Renal pelvis (tissue), 4 donors: ENCODE measurements around the gene SLC2A13. TPM values are rescaled to one million over a fixed set of nuclear protein-coding genes. Genes with fewer than 3 reads are reported as not detected.
"Not testable (repeated sequence)": the region's sequence is repeated elsewhere in the genome, so short reads cannot be mapped to it uniquely, and the experiment has no call there.

Experiments
- DNase-seq: peaks from one replicate; pipeline ENCODE4 v3.0.0-alpha.2; 2013
- polyA plus RNA-seq, 3 donors: library from polyadenylated mRNA; unstranded; fragments of 120-200 nt; gene quantifications; one replicate each; pipeline ENCODE4 v1.2.1, GENCODE V29; 2013; ENCODE audit not compliant: insufficient read length in 3 of 3

The SLC2A13 gene
- polyA plus RNA-seq, 3 donors = 10.7 to 11.7 (median 11.6) TPM

DNA sequence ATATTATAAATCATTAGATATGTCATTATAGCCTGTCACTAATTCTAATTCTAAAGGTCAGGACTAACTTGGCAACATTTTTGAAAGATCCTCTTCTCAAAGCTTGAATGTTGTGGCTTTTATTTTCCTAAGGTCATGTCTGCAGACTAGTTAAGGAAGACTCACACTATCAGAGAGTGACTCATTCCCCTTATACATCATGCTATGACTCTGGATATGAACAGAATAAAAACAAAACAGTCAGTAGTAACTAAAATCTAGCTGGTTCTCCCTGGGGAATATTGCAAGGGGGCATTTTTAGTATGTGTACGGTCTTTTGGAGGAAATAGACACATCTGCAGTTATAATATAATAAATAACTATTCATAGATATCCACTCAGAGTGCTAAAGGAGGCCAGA is 170.6 kb downstream of the SLC2A13 start:
- DNase-seq = no peak

DNA sequence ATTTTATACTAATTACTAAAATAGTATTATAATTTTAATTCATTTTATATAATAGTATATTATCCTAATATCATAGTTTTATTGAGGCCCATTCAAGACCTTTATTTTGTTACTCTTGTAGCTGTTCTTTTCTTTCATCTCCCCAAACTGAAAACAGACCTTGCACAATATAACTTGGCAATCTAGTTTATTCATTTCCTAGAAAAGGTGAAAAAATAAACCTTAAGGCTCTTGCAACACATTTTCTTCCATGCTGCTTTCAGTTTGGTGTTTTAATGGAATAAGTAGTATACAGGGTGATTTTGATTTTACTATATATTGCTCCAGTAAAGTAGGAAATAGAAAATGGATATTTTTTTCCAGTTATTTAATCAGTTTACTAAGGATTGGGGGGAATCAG is 174.0 kb downstream of the SLC2A13 start:
- DNase-seq = no peak

DNA sequence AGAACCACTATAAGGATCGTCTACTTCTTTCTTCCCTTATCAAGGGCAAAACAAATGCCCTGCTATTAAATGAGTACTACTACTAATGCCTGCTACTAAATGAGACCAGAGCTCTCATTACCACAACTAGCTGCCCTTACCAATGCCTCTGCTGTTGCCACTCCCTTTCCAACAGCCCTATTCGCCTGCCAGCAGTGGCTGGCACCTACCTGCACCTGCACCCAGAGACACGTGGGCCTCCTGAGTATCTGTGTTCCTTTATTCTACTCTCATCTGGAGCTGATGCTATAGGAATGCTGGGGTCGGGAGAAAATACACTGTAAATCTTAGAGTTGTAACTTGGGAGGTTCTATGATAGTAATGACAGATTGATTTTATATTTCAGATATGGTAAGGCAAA is 174.7 kb downstream of the SLC2A13 start:
- DNase-seq = no peak

GRCh38 chr12:39930101-39930500 is 175.8 kb downstream of the SLC2A13 start:
- no peak for DNase-seq

GRCh38 chr12:39928181-39928899 is 177.5 kb downstream of the SLC2A13 start:
- no peak for DNase-seq

DNA sequence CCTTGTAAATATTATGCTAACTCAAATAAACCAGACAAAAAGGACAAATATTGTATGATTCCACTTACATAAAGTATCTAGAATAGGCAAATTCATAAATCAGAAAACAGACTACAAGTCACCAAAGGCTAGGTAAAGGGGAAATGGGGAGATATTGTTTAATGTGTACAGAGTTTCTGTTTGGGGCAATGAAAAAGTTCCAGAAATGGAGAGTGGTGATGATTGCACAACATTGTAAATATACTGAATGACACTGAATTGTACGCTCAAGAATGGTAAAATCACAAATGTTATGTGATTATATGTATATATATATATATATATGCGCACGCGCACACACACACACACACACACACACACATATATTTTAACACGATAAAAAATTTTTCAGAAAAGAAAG is 182.5 kb downstream of the SLC2A13 start:
- DNase-seq = no peak

GRCh38 chr12:39922598-39922997 is 183.3 kb downstream of the SLC2A13 start:
- DNase-seq = not testable (repeated sequence)

GRCh38 chr12:39920647-39921046 is 185.2 kb downstream of the SLC2A13 start:
- no peak for DNase-seq

- DNase-seq = no peak
Measured at GRCh38 chr12:39920222-39920621, 185.7 kb downstream of the SLC2A13 start.

- no peak for DNase-seq
Measured at GRCh38 chr12:39919790-39920189, 186.1 kb downstream of the SLC2A13 start.

DNA sequence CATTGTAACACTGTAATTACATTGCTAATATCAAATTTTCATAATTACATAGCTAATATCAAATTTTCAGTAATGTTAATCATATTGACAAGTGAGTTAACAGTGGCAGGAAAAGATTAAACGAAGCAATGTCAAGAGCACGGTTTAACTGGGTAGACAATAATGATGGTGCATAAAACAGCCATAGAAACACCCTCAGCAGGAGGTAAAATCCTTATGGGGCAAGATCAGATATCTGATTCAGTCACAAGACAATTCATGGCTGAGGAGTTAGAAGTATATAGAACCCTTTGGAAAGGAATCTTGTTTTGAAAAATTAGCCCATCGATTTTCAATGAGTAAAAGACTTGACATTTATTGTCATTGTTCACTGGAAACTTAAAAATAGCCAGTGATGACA is 190.6 kb downstream of the SLC2A13 start:
- DNase-seq = no peak

DNA sequence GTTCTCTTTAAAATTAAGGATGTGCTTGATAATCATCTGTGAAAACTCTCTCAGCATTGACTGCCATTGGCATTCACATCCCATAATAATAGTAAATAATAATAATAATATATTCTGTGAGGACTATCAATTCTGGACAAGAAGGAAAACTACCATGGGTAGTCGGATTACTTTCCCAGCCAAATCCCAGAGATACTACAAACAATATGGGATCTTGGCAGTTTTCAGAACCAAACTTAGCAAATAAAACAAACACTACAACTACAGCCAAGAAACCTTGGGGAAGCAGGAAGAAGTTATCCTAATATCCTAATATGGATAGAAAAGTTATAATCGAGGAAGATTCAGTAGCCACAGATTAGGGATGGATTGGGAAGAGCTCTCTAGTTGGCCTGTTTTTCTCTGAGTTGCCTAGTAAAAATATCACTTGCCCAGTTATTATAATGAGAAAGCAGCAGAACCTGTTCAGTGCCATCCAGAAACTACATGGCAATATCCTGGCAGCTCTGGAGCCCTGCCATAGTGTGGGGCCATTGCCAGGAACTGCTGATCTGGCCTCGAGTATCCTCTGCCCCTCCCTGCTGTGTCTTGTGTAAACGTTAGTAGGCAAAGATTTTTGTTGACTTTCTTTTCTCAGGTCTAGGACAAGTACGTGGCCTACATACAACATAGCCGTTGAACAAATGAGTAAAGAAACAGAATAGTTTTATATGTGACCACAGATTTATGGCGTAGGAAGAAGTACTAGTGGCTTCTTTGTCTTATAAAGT is 193.5 kb downstream of the SLC2A13 start:
- DNase-seq = no peak

- DNase-seq = no peak
Measured at GRCh38 chr12:39906237-39906636, 199.6 kb downstream of the SLC2A13 start.

GRCh38 chr12:39905152-39905551 is 200.7 kb downstream of the SLC2A13 start:
- DNase-seq = no peak

DNA sequence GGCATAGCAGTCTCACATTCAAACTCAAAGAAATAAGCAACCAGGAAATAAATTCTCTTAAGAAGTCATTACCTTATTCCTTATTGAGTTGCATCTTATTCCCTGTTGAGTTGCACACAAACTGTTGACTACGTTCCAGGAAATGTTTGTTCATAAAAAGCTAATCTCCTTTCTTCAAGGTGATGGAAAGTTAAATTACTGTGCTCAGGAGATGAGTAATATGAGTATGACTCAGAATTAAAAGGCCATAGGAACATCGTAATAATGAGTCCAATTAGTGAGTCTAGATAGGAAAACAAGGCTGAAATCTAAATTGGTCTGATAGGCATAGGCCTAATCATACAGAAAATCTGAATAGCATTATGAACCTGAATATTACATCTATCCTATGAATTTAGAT is 203.1 kb downstream of the SLC2A13 start:
- DNase-seq = no peak

DNA sequence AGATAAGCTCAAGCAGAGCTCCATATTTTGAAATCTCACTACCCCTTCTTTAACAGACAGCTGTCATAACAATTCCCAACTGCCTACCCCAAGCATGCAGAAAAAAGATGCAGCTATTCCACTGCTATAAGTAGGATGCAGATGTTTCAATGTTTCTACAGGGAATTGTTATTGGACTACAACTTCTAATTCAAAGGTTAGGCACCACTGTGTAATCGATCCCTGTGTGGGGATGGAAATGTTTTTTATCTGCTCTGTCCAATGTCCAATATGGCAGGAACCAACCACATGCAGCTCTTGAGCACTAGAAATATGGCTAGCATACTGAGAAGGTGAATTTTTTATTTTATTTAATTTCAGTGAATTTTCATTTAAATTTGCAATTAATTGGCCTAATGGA is 208.6 kb downstream of the SLC2A13 start:
- no peak for DNase-seq

GRCh38 chr12:39893388-39893787 is 212.5 kb downstream of the SLC2A13 start:
- not testable (repeated sequence) for DNase-seq

GRCh38 chr12:39892146-39892545 is 213.7 kb downstream of the SLC2A13 start:
- no peak for DNase-seq

GRCh38 chr12:39887856-39888255 is 218.0 kb downstream of the SLC2A13 start:
- no peak for DNase-seq

DNA sequence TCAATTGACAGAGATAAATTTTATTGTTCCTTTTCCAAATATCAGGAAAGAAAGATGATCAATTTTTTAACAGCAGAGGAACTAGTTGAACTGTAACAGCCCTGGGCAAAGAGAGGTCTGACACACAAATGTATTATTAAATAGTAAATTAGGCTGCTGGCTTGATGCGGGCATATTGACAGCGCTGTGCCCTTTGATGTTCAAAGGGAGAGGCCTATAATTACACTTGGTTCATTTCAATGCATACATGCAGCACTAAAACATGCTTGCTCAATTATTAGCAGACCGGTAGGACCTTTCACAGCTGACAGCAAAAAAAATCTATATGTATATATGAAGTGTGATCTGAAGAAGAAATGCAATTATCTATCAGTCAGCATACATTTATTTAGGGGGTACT is 219.8 kb downstream of the SLC2A13 start:
- no peak for DNase-seq

DNA sequence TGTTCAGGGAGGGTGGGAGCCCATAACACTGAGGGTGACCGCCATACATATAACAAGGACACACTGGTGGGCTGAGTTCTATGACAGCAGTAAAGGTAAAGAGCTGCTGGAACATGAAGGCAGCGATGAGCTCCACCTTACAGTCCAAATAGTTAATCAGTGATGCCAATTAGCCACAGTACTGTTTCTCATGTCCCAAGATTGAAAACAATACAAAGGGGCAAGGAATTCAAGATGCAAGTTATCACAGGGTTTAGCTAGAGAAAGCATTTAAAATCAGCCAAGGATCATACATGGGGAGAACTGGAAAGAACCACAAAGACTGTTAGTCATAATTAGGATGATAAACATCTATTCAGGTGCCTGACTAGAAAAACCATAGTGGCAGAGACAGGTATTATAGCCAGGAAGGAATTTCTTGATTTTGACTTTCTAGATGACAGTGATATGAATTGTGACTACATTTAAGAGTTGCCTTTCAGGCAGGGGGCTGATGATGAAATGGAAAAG is 221.2 kb downstream of the SLC2A13 start:
- DNase-seq = no peak

DNA sequence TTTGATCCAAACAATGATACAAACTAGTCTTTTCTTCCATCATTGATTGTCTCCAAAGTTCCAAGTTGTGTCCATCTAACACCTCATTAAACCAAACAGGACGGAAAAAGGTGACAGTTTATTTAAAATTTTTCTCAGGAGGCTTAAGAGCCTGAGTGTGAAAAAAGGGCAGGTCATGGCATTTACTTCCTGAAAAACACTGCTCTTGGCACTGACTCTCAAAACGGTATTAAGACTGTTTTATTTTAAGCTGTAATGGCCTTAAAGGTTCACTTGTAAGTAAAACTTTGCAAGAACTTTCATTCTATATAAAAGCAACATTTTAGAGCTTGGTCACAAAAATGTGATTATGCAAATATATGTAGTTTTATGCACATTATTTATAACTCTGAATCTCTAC is 222.5 kb downstream of the SLC2A13 start:
- DNase-seq = no peak

GRCh38 chr12:39878753-39879152 is 227.1 kb downstream of the SLC2A13 start:
- no peak for DNase-seq
